Activated naive CD8-positive, alpha-beta T cell treated with anti-CD3 and anti-CD28 coated beads, Interleukin-2, amount 50 U/mL, for 16 hours (primary cell): ENCODE results near the gene MAIP1.
"Not testable (repeated sequence)": the region's sequence is repeated elsewhere in the genome, so short reads cannot be mapped to it uniquely, and the experiment has no call there.

Experiments
- DNase-seq: peaks from one replicate; pipeline ENCODE4 v3.0.0-alpha.2; 2020; ENCODE audit warnings: low read depth, low spot score

The MAIP1 gene

GRCh38 chr2:199955339-199956061 lies at the start of gene MAIP1, which contains the start of gene TYW5:
Gene MAIP1, plus strand, starts transcription at chr2:199955582. Its CDS starts 217 bp downstream, at chr2:199955799.
Gene TYW5, minus strand, starts transcription at chr2:199955491. Its CDS starts 21 bp downstream, at chr2:199955470.
- peak; percentile 51 for DNase-seq

DNA sequence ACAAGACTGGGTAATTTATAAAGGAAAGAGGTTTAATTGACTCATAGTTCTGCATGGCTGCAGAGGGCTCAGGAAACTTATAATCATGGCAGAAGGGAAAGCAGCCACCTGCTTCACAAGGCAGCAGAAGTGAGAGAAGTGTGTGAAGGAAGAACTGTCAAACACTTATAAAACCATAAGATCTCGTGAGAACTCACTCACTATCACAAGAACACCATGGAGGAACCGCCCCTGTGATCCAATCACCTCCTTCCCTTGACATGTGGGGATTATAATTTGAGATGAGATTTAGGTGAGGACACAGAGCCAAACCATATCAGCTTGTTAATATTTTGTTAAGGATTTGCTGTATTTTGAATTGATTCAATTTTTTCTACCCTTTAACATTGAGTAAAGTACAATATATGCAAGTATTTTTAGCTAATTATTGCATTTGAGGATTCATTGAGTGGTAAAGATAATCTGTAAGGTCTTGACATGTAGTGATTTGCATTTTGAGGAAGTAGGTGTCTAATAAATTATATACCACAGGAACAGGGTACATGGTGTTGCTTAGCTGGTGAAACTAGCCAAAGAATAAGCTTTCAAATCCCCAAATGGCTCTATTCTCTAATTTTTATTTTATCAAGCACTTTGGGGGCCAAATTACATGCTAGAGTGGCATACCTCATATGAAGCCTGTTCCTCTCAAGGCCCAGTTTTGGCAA lies 48.2 kb upstream of the MAIP1 start:
- no peak for DNase-seq

- no peak for DNase-seq
Observed at GRCh38 chr2:199910338-199911051, 44.9 kb upstream of the MAIP1 start.

- peak; percentile 73 for DNase-seq
Observed at GRCh38 chr2:199911052-199911876, 44.1 kb upstream of the MAIP1 start, which contains the start of gene C2orf69. Gene C2orf69, plus strand, starts transcription at chr2:199911293. Its CDS starts 146 bp downstream, at chr2:199911439.

GRCh38 chr2:199911877-199912161 lies 43.6 kb upstream of the MAIP1 start:
- DNase-seq: no peak

- DNase-seq: not testable (repeated sequence)
Observed at GRCh38 chr2:199912553-199913114, 42.7 kb upstream of the MAIP1 start.

GRCh38 chr2:199914372-199914958 lies 40.9 kb upstream of the MAIP1 start:
- DNase-seq: no peak

GRCh38 chr2:199916980-199917379 lies 38.4 kb upstream of the MAIP1 start:
- DNase-seq: no peak

DNA sequence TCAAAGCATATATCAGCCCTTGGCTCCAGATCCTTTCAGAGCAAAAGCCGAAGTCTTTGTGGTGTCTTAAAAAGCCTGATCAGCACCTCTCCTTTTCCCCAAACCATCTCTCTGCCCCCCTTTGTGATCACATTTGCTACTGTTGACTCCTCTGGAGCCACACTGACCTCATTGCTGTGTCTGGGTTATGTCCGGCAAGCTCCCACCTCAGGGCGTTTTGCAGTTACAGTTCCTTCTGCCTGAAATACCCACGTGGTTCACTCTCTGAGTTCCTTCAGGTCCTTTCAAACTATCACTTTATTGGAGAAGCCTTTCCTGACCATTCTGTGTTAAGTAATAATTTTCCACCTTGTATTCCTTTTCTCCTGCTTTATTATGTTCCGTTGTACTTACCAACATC lies 32.5 kb upstream of the MAIP1 start:
- no peak for DNase-seq

GRCh38 chr2:199923924-199924323 lies 31.5 kb upstream of the MAIP1 start:
- DNase-seq: no peak

- no peak for DNase-seq
Observed at GRCh38 chr2:199926806-199927205, 28.6 kb upstream of the MAIP1 start.

- DNase-seq: no peak
Observed at GRCh38 chr2:199928226-199928625, 27.2 kb upstream of the MAIP1 start.

- DNase-seq: no peak
Observed at GRCh38 chr2:199928626-199929025, 26.8 kb upstream of the MAIP1 start.

DNA sequence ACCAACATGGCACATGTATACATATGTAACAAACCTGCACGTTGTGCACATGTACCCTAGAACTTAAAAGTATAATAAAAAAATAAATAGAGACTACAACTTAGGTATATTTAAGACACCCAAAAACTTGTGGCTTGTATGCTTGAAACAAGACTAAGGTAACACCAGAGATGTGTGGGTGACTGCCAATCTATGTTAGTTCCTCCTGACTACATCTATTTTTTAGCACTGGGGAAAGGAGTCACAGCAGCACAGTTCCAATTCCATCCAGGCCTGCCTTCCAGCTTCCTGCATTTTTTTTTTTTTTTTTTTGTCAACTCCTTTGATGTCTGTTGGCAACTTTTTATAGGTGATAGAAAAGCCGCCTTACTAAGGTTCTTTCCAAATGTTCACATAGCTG lies 26.1 kb upstream of the MAIP1 start:
- DNase-seq: no peak

- no peak for DNase-seq
Observed at GRCh38 chr2:199932312-199932855, 23.0 kb upstream of the MAIP1 start.

GRCh38 chr2:199933466-199933865 lies 21.9 kb upstream of the MAIP1 start:
- no peak for DNase-seq

GRCh38 chr2:199936554-199936953 lies 18.8 kb upstream of the MAIP1 start:
- DNase-seq: no peak

- no peak for DNase-seq
Observed at GRCh38 chr2:199940373-199940772, 15.0 kb upstream of the MAIP1 start.

DNA sequence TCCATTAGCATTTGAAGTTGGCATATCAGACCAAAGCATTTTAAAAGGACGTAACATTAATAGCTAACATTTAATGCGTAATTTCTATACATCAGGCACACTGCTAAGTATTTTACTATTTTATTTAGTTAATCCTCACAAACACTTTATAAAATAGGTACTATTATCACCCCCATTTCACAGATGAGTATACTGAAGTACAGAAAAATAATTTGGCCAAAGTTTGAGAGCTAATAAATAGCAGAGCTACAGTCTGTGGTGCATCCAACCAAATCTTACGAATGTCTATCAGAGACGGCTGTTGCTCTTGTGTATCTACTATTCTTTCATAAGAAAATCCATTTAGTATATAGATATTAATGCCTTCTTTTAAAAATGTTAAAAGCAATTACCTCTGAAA lies 12.0 kb upstream of the MAIP1 start:
- no peak for DNase-seq

GRCh38 chr2:199946196-199946595 lies 9.2 kb upstream of the MAIP1 start:
- DNase-seq: no peak

DNA sequence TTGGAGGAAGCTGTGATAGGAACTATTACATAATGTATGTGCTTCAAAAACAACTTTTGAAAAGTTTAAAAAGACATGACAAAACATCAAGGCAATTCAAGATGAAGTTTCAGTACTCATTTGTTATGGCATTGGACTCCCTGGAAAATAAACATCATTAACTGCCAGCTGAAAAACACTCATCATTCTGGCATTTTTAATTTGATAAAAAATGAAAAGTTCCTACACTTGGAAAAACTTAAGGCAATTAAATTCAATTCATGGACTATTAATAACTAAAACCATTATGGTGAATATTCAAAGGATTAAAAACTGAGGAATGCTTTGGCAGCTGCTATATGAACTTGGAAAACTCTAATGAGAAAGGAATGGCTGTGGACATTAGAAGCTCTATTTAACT lies 8.5 kb upstream of the MAIP1 start:
- no peak for DNase-seq
